K562 (cell line): ENCODE measurements around the gene ADI1. TPM values are rescaled to one million over a fixed set of nuclear protein-coding genes. Genes with fewer than 3 reads are reported as not detected.

Experiments used
- CBFA2T3 ChIP-seq: fragments of 450-650 bp; IDR thresholded peaks from 2 replicates; pipeline ENCODE4 v1.6.1; 2017
- MTA1 ChIP-seq: fragments of 450-650 bp; IDR thresholded peaks from 2 replicates; pipeline ENCODE4 v1.6.1; 2017; ENCODE audit warnings: borderline replicate concordance
- POLR2H ChIP-seq: IDR thresholded peaks from 2 replicates; pipeline ENCODE4 v1.6.1; 2016; ENCODE audit warnings: missing genetic modification characterization, low read depth, mild to moderate bottlenecking, control low read depth, missing compliant biosample characterization, moderate library complexity
- SIX5 ChIP-seq, 2 experiments: IDR thresholded peaks; 2 replicates each; pipeline ENCODE4 v1.6.1; 2011; ENCODE audit warnings: low read length in 2 of 2, borderline replicate concordance in 1 of 2, low read depth in 1 of 2, mild to moderate bottlenecking in 1 of 2, moderate library complexity in 1 of 2; ENCODE audit not compliant: insufficient read depth in 1 of 2
- polyA plus RNA-seq, 8 experiments: library from polyadenylated mRNA; depleted of rRNA in 4 of 8; stranded (reverse) in 5 of 8; unstranded in 3 of 8; fragments of >200 nt; fragmentation: Nextera tagmentation in 2 of 8; fragmentation: Illumina TruSeq in 1 of 8; extraction: Ambion mirVana in 2 of 8; extraction: Trizol in 1 of 8; gene quantifications; 2 replicates each; pipeline versions ENCODE4 v1.2.1 to v1.2.3, GENCODE V29; 2011 to 2014; ENCODE audit warnings: inconsistent platforms in 1 of 8, missing spikeins in 1 of 8
- total RNA-seq, 7 experiments: library from RNA; depleted of rRNA in 6 of 7; stranded (reverse); fragments of >200 nt in 6 of 7; fragmentation: Illumina TruSeq in 2 of 7; extraction: Trizol in 2 of 7; gene quantifications; 2 replicates each; pipeline versions ENCODE4 v1.2.1 to v1.2.3, GENCODE V29; 2011 to 2021; ENCODE audit warnings: low replicate concordance in 1 of 7
- TF ChIP-seq, protein P1 (sequence below), 3 experiments: fragments of 200-800 bp in 1 of 3; fragments of 250-450 bp in 1 of 3; fragments of 450-650 bp in 1 of 3; sonication (Bioruptor Pico) in 1 of 3; sonication (Bioruptor generic) in 1 of 3; formaldehyde crosslinking in 1 of 3; IDR thresholded peaks; 2 replicates each; pipeline versions ENCODE4 v1.6.1 to v1.8.0; 2016 to 2022; ENCODE audit warnings: mild to moderate bottlenecking in 2 of 3, missing genetic modification characterization in 2 of 3, missing compliant biosample characterization in 1 of 3, moderate library complexity in 1 of 3
- TF ChIP-seq, protein P2 (sequence below), 2 experiments: fragments of 450-650 bp; conservative IDR thresholded peaks; 2 replicates each; pipeline ENCODE4 v1.6.1; 2017; ENCODE audit warnings: mild to moderate bottlenecking in 2 of 2, moderate library complexity in 2 of 2
- TF ChIP-seq, protein P3 (sequence below): fragments of 250-450 bp; sonication (Bioruptor Pico); IDR thresholded peaks from 2 replicates; pipeline ENCODE4 v1.4.0; 2020
- TF ChIP-seq, protein P4 (sequence below): fragments of 450-650 bp; IDR thresholded peaks from 2 replicates; pipeline ENCODE4 v1.6.1; 2016; ENCODE audit warnings: borderline replicate concordance
- TF ChIP-seq, protein P5 (sequence below): fragments of 450-650 bp; IDR thresholded peaks from 2 replicates; pipeline ENCODE4 v1.6.1; 2017; ENCODE audit warnings: antibody characterized with exemption, mild to moderate bottlenecking

The ADI1 gene
- total and polyA plus RNA-seq, 9 of the 15 experiments (the other 6 are each of a cell fraction or from before 2014, with no cell fraction given) = 6.1 to 51.0 (median 27.1) TPM

DNA sequence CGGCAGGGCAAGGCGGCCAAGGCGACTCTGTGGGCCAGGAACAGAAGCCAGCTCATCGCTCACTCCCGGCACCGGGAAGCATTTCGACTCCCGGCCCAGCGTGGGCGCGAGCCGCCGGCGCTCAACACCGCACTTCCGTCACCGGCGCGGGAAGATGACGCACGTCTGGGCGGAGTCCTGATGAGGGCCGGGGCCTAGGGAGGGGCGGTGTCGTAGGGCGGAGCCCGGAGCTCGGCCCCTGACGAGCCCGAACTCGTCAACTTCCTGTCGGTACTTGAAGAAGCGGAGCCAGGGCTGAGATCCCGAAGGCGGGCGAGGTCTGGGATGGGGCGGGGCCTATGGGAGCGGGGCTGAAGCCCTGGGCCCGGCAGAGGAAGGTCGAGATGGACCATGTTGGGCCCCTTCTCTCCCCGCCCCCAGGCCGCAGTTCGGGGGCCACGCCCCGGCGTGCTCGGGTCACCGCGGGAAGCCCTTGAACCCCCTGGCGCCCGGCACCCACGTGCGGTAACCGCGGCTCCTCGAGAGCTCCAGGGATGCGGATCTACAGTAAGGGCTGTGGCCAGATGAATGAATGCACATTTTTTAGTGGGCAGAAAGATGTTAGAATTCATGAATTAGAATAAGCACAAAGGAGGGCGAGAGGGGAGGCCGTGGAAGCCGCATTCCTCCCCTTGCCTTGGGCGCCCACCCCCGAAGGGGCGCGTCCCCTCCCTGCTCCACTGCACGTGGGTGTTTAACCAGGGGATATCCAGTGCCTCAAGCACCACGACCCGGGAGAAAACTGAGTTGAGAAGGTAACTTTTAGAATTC, 39.1 kb upstream of the ADI1 start, which contains the start of gene RNASEH1 (continued):
- TF ChIP-seq, protein P1, sequence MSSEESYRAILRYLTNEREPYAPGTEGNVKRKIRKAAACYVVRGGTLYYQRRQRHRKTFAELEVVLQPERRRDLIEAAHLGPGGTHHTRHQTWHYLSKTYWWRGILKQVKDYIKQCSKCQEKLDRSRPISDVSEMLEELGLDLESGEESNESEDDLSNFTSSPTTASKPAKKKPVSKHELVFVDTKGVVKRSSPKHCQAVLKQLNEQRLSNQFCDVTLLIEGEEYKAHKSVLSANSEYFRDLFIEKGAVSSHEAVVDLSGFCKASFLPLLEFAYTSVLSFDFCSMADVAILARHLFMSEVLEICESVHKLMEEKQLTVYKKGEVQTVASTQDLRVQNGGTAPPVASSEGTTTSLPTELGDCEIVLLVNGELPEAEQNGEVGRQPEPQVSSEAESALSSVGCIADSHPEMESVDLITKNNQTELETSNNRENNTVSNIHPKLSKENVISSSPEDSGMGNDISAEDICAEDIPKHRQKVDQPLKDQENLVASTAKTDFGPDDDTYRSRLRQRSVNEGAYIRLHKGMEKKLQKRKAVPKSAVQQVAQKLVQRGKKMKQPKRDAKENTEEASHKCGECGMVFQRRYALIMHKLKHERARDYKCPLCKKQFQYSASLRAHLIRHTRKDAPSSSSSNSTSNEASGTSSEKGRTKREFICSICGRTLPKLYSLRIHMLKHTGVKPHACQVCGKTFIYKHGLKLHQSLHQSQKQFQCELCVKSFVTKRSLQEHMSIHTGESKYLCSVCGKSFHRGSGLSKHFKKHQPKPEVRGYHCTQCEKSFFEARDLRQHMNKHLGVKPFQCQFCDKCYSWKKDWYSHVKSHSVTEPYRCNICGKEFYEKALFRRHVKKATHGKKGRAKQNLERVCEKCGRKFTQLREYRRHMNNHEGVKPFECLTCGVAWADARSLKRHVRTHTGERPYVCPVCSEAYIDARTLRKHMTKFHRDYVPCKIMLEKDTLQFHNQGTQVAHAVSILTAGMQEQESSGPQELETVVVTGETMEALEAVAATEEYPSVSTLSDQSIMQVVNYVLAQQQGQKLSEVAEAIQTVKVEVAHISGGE (CRISPR knock-in tag; IDR thresholded peaks at IDR 0.05) = peak in 1 of 3 experiments; percentile 93; a peak in 3 of 6 replicates
- TF ChIP-seq, protein P2, sequence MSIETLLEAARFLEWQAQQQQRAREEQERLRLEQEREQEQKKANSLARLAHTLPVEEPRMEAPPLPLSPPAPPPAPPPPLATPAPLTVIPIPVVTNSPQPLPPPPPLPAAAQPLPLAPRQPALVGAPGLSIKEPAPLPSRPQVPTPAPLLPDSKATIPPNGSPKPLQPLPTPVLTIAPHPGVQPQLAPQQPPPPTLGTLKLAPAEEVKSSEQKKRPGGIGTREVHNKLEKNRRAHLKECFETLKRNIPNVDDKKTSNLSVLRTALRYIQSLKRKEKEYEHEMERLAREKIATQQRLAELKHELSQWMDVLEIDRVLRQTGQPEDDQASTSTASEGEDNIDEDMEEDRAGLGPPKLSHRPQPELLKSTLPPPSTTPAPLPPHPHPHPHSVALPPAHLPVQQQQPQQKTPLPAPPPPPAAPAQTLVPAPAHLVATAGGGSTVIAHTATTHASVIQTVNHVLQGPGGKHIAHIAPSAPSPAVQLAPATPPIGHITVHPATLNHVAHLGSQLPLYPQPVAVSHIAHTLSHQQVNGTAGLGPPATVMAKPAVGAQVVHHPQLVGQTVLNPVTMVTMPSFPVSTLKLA (conservative IDR thresholded peaks at IDR 0.05) = peak; percentile 93 to 95
- TF ChIP-seq CBFA2T3 = peak; percentile 17; the same call in 1 of the 2 replicates
- TF ChIP-seq, protein P3, sequence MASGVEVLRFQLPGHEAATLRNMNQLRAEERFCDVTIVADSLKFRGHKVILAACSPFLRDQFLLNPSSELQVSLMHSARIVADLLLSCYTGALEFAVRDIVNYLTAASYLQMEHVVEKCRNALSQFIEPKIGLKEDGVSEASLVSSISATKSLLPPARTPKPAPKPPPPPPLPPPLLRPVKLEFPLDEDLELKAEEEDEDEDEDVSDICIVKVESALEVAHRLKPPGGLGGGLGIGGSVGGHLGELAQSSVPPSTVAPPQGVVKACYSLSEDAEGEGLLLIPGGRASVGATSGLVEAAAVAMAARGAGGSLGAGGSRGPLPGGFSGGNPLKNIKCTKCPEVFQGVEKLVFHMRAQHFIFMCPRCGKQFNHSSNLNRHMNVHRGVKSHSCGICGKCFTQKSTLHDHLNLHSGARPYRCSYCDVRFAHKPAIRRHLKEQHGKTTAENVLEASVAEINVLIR (CRISPR knock-in tag) = peak; percentile 94
- TF ChIP-seq, protein P4, sequence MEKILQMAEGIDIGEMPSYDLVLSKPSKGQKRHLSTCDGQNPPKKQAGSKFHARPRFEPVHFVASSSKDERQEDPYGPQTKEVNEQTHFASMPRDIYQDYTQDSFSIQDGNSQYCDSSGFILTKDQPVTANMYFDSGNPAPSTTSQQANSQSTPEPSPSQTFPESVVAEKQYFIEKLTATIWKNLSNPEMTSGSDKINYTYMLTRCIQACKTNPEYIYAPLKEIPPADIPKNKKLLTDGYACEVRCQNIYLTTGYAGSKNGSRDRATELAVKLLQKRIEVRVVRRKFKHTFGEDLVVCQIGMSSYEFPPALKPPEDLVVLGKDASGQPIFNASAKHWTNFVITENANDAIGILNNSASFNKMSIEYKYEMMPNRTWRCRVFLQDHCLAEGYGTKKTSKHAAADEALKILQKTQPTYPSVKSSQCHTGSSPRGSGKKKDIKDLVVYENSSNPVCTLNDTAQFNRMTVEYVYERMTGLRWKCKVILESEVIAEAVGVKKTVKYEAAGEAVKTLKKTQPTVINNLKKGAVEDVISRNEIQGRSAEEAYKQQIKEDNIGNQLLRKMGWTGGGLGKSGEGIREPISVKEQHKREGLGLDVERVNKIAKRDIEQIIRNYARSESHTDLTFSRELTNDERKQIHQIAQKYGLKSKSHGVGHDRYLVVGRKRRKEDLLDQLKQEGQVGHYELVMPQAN = peak; percentile 97
- TF ChIP-seq POLR2H = peak; percentile 73
- TF ChIP-seq, protein P5, sequence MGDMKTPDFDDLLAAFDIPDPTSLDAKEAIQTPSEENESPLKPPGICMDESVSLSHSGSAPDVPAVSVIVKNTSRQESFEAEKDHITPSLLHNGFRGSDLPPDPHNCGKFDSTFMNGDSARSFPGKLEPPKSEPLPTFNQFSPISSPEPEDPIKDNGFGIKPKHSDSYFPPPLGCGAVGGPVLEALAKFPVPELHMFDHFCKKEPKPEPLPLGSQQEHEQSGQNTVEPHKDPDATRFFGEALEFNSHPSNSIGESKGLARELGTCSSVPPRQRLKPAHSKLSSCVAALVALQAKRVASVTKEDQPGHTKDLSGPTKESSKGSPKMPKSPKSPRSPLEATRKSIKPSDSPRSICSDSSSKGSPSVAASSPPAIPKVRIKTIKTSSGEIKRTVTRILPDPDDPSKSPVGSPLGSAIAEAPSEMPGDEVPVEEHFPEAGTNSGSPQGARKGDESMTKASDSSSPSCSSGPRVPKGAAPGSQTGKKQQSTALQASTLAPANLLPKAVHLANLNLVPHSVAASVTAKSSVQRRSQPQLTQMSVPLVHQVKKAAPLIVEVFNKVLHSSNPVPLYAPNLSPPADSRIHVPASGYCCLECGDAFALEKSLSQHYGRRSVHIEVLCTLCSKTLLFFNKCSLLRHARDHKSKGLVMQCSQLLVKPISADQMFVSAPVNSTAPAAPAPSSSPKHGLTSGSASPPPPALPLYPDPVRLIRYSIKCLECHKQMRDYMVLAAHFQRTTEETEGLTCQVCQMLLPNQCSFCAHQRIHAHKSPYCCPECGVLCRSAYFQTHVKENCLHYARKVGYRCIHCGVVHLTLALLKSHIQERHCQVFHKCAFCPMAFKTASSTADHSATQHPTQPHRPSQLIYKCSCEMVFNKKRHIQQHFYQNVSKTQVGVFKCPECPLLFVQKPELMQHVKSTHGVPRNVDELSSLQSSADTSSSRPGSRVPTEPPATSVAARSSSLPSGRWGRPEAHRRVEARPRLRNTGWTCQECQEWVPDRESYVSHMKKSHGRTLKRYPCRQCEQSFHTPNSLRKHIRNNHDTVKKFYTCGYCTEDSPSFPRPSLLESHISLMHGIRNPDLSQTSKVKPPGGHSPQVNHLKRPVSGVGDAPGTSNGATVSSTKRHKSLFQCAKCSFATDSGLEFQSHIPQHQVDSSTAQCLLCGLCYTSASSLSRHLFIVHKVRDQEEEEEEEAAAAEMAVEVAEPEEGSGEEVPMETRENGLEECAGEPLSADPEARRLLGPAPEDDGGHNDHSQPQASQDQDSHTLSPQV = peak; percentile 75
- TF ChIP-seq SIX5 (IDR thresholded peaks at IDR 0.05; ENCODE audit: borderline replicate concordance in 1 of 2, insufficient read depth in 1 of 2, low read depth in 1 of 2, low read length in 2 of 2) = 0 out of 4 replicates have a peak, but pooled peaks of 1 of the 2 experiments have one; percentile 6
- TF ChIP-seq MTA1 = peak; percentile 98
